NCI-H146 treated with DMSO at 0.1 percent for 48 hours (cell line): ENCODE results near the gene CBLL2.
"Not testable (repeated sequence)": the region's sequence is repeated elsewhere in the genome, so short reads cannot be mapped to it uniquely, and the experiment has no call there.

Experiments used
- DNase-seq: peaks from one replicate; lab custom pipeline; 2025; ENCODE audit not compliant: unreplicated experiment; lab: John Stamatoyannopoulos, UW

Gene CBLL2

GRCh38 chrX:22272613-22273012 lies at the start of gene CBLL2:
CBLL2 (plus strand) TSS chrX:22272913; CDS start chrX:22272992, 79 bp downstream.
- DNase-seq, result no peak

- no peak for DNase-seq
Observed at GRCh38 chrX:22234380-22234779, 38.3 kb upstream of the CBLL2 start.

GRCh38 chrX:22237479-22237878 lies 35.2 kb upstream of the CBLL2 start:
- DNase-seq, result no peak

GRCh38 chrX:22246620-22247019 lies 26.1 kb upstream of the CBLL2 start:
- DNase-seq, result no peak

GRCh38 chrX:22247169-22247568 lies 25.5 kb upstream of the CBLL2 start:
- no peak for DNase-seq

GRCh38 chrX:22248401-22248800 lies 24.3 kb upstream of the CBLL2 start:
- DNase-seq, result no peak

- DNase-seq, result no peak
Observed at GRCh38 chrX:22249371-22249770, 23.3 kb upstream of the CBLL2 start.

GRCh38 chrX:22268706-22269105 lies 4.0 kb upstream of the CBLL2 start:
- no peak for DNase-seq

GRCh38 chrX:22273714-22274317 lies 1.1 kb downstream of the CBLL2 start:
- no peak for DNase-seq

- DNase-seq, result no peak
Observed at GRCh38 chrX:22276781-22277180, 4.1 kb downstream of the CBLL2 start.

GRCh38 chrX:22278375-22278774 lies 5.7 kb downstream of the CBLL2 start:
- no peak for DNase-seq

GRCh38 chrX:22289209-22289608 lies 16.5 kb downstream of the CBLL2 start:
- not testable (repeated sequence) for DNase-seq

GRCh38 chrX:22296871-22297270 lies 24.2 kb downstream of the CBLL2 start:
- DNase-seq, result no peak

- DNase-seq, result peak; percentile 57
Observed at GRCh38 chrX:22300130-22300529, 27.4 kb downstream of the CBLL2 start.

GRCh38 chrX:22310779-22311178 lies 38.1 kb downstream of the CBLL2 start:
- DNase-seq, result no peak

GRCh38 chrX:22313766-22314165 lies 41.1 kb downstream of the CBLL2 start:
- DNase-seq, result no peak

- no peak for DNase-seq
Observed at GRCh38 chrX:22314211-22314610, 41.5 kb downstream of the CBLL2 start.

GRCh38 chrX:22314692-22315091 lies 42.0 kb downstream of the CBLL2 start:
- no peak for DNase-seq

- no peak for DNase-seq
Observed at GRCh38 chrX:22315151-22315550, 42.4 kb downstream of the CBLL2 start.

- DNase-seq, result no peak
Observed at GRCh38 chrX:22320236-22320873, 47.6 kb downstream of the CBLL2 start.

GRCh38 chrX:22323541-22323940 lies 50.8 kb downstream of the CBLL2 start:
- DNase-seq, result no peak
